Head of caudate nucleus (tissue), 42 donors: ENCODE data around the gene GJD3.

ENCODE experiments used
- DNase-seq, 42 donors: peaks; one replicate each; pipeline versions ENCODE4 v3.0.0 to v3.0.0-alpha.2; 2020 to 2021; ENCODE audit warnings: mixed read lengths in 7 of 42
- intact Hi-C: fragments of 100-400 bp; cut with DNase I; formaldehyde crosslinking; loops from one replicate; pipeline ENCODE4 v1.15.0; 2022

Gene GJD3

DNA sequence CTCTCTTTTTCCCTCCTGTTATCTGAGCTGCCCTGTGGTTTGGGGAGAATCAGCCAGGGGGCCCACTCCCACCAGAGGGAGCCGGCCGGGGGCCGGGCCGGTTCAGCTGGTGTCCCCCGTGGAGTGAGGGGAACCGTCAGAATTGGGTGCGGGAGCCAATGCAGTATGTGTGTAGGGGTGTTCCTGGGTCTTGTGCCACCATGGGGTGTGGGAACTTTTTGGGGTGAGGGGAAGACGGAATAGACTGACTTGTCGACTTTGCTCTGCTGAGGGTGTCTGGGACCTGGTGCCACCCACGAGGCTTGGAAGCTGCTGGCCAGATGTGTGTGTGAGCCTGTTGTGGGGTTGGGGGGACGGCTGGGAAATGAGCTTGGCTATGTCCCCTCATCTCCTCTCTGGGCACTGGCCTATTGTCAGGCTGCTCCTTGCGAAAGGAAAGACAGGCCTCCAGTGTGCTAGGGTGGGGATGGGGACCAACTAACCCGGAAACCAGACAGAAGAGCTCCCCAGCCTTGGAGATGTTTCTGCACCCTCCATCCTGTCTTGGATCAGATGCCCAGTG, 45.6 kb downstream of the GJD3 start:
- intact Hi-C loops: no loop called here

DNA sequence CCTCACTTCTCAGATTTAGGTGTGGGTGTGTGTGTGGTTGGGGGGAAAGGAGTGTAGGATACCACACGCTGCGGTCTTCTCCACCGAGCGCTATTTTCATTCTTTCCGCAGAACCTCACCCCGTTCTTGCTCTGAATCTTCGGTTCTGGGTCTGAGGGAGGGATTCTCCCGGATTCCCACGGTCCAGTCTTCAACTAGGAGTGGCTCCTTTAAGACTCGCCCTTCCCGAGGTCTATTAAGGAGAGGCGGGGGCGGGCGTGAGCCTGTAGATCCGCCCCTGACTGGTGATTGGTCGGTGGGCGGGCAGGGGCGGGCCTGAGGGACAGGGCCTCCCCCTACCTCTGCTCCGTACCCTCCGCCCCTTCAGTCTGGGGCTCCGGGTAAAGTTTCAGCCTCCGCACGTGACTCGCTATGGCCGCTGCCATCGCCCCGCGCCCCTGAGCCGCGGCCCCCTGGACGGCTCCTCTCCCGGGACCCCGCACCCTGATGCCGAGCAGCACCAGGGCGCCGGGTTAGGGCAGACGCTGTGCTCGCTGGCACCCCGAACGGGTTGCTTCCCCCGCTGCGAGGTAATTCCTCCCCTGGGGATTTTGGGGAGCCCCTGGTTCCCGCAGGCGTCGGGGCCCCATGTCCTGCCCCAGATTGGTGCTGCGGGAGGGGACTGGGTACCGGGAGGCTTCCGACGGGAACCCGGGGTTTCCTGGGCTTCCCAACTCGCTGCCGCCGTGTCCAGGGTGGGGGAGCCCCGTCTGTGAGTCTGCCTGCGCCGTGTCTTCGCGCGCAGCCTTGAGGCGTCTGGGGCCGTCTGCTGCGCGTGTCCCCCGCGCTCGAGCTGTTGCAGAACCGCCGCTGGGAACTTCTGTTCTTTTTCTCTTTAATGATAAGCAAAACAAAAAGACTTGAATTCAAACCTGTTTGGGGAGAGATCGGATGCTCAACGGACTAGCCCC, 46.4 kb downstream of the GJD3 start:
- intact Hi-C loops: no loop called here
- peak; percentile 85 to 97 (median 94) for DNase-seq

More for the DNA sequence above, 45.6 kb downstream of the GJD3 start:
- peak in 4 of 42 donors; percentile 8 to 33 (median 30) for DNase-seq

DNA sequence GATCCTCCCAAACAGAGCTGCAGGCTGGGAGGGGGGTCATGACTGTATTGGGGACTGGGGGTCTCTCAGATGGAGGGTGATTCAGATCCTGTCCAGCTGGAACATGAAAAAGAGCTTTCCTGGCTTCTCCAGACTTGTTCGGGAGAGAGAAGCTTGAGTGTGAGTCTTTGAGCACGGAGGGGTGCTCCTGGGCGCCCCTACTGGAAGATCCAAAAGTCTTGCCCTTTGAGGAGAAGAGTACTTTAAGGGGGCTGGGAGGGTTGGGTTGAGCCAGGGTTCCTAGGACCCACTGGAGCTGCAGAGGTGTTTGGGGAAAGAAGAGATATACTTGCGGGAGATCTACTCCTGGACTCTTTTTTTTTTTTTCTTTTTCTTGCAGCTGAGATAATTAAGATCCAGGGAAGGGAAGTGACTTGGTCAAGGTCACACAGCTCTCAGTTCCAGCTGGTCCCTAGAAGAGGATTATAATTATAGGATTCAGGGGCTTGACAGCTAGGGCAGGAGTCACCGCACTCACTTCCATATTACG, 47.1 kb downstream of the GJD3 start:
- intact Hi-C loops: no loop called here
- peak in 8 of 42 donors; percentile 12 to 38 (median 16) for DNase-seq

DNA sequence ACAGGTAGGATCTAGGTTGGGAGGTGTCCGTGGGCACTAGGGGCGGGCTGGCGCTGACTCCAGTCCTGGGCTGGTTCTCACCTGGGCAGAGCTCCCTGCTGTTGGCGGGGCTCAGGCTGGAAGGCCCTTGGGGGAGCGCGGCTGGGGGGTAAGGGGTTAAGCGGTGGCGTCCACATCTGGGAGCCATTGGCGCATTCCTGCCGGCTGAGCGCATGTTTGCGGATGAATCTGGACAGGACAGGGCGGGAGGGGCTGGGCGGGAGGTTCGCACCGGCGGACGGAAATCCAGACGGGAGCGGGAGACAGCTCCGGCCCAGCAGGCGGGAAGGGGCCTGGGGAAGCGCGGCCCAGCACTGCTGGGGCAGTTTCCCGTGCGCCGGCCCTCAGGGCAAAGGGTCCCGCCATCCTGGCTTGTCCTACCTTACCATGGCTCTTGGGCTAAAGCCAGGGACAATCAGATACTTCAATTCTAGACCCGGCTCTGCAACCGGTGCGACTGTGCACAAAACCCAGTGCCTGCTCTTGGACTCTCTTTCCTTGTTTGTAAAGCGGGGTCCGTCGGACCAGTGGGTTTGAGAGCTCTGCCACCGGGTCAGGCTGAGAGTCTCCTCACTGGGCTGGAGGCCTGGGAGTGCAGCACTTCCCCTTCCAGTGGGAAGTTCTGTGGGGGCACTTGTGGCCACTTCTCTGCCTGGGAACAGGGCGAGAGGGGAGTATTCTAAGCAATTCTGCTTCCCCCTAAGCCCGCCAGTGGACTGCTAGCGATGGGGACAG, 47.8 kb downstream of the GJD3 start:
- DNase-seq: peak in 5 of 42 donors; percentile 11 to 29 (median 27)
- intact Hi-C loops: no loop called here

DNA sequence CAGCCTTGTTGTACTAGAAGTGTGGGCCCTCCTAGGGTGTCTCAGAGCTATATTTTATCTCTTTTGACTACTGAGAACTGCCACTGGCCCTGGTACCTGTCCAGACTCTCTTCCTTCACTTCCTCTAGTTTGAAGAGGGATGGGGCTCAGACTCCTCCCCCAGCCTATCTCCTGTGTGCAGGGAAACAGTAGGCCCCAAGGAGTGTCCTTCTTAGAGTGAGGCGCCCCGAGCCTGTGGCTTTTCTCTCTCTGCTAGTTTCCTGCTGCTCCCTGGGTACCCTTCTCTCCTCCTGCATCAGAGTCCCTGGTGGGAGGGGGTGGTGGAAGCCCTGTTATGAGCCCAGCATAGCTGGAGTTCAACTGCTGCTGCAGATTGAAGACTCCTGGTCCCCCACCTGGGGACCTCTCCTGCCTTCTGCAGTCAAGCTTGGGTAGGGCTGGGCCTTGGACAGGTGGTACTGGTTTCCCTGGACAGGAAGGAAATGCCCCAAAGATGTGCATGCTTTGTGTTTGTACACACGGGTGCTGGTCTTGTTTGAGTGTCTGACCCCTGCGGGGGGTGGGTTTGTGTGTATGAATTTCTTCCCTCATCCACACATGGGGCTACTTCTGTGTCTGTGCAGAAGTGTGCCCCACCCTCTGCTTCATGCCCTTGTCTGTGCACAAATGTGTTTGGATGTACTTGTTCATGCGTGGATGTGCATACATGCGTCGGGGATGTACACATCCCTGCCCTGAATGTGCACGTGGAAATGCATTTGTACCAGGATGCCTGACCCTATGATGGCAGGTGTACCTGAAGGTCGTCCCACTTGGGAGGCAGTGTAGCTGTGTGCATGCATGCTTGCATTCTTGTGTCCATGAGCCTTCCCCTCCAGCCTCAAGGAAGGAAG, 48.6 kb downstream of the GJD3 start:
- DNase-seq: peak in 5 of 42 donors; percentile 4 to 25 (median 20)
- intact Hi-C loops: no loop called here

DNA sequence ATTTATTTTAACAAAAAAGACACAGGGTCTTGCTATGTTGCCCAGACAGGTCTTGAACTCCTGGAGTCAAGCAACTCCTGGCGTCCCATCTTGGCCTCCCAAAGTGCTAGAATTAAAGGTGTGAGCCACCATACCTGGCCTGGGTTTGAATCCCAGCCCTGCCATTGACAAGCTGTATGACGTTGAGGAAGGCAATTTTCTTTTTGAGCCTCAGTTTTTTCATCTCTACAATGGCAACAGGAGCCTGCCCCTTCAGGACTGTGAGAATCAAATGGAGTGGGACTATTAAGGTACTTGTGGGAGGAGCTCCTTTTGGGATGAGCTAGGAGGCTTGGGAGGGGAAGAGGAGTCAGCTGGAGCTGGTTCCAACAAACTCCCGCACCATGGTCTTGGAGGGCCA, 49.3 kb downstream of the GJD3 start:
- peak in 3 of 42 donors; percentile 11 to 18 (median 12) for DNase-seq
- intact Hi-C loops: no loop called here

DNA sequence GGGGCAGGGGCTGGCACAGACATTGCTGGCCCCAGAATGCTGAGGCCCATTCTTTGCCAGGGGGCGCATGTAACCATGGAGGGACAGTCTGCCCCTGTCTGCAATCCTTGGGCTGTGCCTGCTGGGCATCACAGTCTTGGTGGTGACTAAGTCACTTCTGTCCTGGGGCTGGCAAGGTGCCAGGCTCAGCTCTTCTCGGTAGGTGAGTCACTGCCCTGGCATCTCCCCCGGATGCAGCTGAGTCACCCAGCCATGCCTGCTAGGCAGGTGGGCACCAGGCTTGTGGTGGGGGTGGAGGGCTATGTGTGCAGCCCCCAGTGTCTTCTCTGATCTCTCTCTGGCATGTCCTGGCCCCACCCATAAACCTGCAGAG, 50.0 kb downstream of the GJD3 start:
- intact Hi-C loops: no loop called here
- peak; percentile 59 to 95 (median 80) for DNase-seq

DNA sequence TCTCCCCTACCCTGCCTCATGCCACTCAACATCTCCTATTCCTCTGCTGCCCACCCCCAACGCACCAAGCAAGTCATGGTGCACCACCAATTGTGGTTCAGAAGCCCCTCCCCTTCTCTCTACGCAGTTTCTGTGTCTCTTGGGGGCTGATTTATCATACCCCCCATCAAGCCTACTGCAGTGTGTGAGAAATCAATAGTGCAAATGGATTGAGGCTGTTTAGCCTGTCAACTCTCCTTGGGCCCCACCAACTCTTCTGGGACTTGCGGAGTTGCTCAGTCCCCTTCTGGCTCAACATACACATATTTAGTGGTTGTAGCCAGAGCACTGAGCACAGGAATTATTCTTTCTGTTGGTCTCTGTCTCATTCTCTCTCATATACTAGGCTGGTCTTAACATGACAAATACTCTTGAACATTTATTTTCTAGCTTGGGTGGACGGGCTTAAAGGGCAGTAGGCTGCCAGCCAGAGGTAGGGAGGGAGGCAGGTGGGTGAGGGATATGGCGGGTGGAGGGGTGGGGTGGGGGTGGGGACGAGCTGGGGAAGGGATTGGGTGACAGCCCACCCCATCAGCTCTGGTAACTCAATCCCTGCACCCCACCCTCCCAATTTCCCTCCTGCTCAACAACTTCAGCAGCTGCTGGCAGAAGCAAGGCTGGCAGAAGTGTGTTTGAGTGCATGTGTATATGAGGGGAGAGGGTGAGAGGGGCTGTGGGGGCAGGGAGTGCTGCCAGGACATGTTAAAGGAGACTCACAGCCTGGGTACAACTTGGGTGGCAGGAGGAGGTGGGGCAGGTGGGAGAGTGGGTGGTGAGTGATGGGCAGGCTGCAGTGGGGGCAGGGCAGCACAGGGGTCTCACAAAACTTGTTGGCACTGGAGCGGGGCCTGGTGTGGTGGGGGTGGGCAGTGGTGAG, 50.6 kb downstream of the GJD3 start:
- DNase-seq: peak in 5 of 42 donors; percentile 3 to 23 (median 14)
- intact Hi-C loops: no loop called here
